ENCODE measurements around the gene VSTM2L.

The VSTM2L gene

GRCh38 chr20:37943033-37943432 lies 40.1 kb downstream of the VSTM2L start:
- TF ChIP-seq, protein P1, sequence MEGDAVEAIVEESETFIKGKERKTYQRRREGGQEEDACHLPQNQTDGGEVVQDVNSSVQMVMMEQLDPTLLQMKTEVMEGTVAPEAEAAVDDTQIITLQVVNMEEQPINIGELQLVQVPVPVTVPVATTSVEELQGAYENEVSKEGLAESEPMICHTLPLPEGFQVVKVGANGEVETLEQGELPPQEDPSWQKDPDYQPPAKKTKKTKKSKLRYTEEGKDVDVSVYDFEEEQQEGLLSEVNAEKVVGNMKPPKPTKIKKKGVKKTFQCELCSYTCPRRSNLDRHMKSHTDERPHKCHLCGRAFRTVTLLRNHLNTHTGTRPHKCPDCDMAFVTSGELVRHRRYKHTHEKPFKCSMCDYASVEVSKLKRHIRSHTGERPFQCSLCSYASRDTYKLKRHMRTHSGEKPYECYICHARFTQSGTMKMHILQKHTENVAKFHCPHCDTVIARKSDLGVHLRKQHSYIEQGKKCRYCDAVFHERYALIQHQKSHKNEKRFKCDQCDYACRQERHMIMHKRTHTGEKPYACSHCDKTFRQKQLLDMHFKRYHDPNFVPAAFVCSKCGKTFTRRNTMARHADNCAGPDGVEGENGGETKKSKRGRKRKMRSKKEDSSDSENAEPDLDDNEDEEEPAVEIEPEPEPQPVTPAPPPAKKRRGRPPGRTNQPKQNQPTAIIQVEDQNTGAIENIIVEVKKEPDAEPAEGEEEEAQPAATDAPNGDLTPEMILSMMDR (IDR thresholded peaks at IDR 0.05): no peak
- no peak for TF ChIP-seq ZFX (IDR thresholded peaks at IDR 0.05; ENCODE audit: borderline replicate concordance)
- H3K27ac ChIP-seq: no peak overlapping the region

DNA sequence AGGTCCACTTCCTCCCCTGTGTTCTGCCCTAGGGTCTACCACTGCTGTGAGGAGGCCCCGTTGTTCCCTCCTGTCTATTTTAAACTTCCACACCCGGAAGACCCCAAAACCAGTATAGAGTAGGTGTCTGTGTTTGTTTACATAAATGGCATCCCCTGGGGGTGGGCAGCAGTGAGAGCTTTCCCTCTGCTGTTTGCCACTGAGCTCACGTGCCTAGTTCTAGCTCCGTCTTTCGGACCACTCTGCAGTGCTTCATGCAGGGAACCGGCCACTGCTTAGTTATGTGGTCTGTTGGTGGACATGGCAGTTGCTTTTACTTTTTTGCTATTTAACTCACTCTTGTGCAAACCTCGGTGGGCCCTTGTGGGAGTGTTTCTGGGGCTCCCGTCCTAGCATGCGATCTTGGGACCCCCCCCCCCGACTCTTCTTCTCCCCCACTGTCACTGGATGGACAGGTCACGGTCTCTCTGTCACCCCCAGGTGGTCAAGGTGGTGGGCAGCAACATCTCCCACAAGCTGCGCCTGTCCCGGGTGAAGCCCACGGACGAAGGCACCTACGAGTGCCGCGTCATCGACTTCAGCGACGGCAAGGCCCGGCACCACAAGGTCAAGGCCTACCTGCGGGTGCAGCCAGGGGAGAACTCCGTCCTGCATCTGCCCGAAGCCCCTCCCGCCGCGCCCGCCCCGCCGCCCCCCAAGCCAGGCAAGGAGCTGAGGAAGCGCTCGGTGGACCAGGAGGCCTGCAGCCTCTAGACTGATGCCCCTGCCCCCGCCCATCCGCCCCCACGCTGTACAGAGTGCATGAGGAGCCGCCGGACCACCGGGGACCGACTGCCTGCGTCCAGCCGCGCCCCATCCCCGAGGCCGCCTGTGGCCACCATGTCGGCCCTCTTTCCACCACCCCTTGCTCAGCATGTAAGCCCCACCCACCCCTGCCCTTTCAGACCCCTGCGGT lies 40.9 kb downstream of the VSTM2L start:
- TF ChIP-seq ZFX (IDR thresholded peaks at IDR 0.05; ENCODE audit: borderline replicate concordance): no peak
- TF ChIP-seq, protein P1 (IDR thresholded peaks at IDR 0.05): no peak
- H3K27ac ChIP-seq: no peak overlapping the region

DNA sequence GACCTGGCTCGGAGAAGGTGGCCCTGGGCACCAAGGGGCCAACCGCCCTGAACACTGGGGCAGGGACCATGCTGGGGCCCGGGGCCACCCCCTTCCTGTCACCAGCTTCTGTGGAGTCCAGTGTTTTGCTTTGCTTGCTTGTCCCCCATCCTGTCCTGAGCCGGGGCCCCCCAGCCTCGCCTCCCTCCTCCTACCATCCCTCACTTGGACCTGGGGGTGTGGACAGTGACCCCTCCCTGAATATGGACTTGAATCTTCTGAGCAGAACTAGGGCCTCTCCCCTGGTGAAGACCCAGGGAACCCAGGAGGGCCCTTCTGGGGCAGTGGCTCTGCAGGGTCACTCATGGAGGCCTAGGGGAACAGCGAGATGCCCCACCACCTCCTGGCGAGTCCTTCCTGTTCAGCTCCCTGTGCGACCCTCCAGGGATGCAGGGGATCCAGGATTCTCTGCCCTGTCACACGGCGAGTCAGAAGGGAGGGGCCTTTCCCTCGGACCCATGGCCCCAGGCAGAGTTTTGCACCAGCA lies 41.6 kb downstream of the VSTM2L start:
- TF ChIP-seq, protein P1 (IDR thresholded peaks at IDR 0.05): no peak
- TF ChIP-seq ZFX (IDR thresholded peaks at IDR 0.05; ENCODE audit: borderline replicate concordance): no peak
- no peak overlapping the region for H3K27ac ChIP-seq

DNA sequence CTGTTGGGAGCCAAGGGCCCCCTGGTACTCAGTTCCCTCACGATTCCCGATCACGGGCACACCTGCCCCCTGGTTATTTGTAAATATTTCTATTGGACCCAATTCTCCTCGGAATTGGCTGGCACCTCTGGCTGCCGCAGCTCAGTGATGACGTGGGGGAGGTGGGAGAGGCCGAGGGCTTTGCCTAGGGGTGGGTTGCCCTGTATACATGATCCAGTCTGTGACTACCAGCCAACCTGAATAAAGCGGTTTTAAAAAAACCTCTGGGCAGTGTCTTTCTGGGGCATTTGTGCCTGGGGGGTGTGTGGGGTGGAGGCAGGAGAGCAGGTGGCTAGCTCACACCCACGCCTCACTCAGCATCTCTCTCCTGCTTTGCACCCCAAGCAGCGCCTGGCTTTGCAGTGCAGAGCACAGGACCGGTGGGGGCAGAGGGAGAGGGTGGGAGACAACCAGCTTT lies 42.2 kb downstream of the VSTM2L start:
- H3K27ac ChIP-seq: no peak overlapping the region
- TF ChIP-seq, protein P1 (IDR thresholded peaks at IDR 0.05): no peak
- TF ChIP-seq ZFX (IDR thresholded peaks at IDR 0.05; ENCODE audit: borderline replicate concordance): no peak

DNA sequence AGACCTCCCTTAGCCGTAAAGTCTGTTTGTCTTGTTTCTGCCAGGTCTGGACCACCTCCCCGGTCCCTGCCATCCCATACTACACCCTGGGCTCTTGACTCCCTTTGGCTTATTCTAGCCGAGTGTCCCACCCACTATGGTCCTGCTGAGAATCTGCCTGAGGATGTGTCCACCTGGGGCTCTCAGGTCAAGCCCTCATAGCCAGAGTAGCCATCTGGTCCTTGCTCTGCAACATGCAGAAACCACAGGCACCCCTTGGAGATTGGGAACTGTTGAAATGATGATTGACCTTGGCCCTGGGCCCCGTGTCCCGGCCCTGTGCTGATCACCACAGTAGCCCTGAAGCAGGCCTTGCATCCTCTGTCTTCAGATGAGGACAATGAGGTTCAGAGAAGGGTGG lies 44.0 kb downstream of the VSTM2L start:
- TF ChIP-seq, protein P1 (IDR thresholded peaks at IDR 0.05): no peak
- no peak for TF ChIP-seq ZFX (IDR thresholded peaks at IDR 0.05; ENCODE audit: borderline replicate concordance)
- no peak overlapping the region for H3K27ac ChIP-seq

DNA sequence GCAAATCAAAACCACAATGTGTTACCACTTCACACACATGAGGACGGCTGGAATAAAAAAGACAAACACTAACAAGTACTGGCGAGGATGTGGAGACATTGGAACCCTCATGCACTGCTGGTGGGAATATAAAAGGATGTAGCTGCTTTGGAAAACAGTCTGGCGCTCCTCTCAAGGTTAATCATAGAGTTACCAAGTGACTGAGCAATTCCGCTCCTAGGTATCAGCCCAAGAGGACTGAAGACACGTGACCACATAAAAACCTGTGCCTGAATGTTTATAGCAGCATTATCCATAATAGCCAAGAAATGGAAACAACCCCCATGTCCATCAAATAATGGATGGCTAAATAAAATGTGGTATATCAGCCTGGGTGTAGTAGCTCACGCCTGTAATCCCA lies 45.0 kb downstream of the VSTM2L start:
- no peak overlapping the region for H3K27ac ChIP-seq
- TF ChIP-seq, protein P1 (IDR thresholded peaks at IDR 0.05): no peak
- TF ChIP-seq ZFX (IDR thresholded peaks at IDR 0.05; ENCODE audit: borderline replicate concordance): no peak

- TF ChIP-seq, protein P1 (IDR thresholded peaks at IDR 0.05): no peak
- TF ChIP-seq ZFX (IDR thresholded peaks at IDR 0.05; ENCODE audit: borderline replicate concordance): no peak
Measured at GRCh38 chr20:37948956-37949355, 46.0 kb downstream of the VSTM2L start.

More at GRCh38 chr20:37948956-37949355, 46.0 kb downstream of the VSTM2L start:
- no peak overlapping the region for H3K27ac ChIP-seq

All from 22Rv1 (cell line).